NB4 (cell line): ENCODE results near the gene ENOX2.

Source experiments
- DNase-seq: peaks from one replicate; pipeline ENCODE4 v3.0.0; 2010; ENCODE audit warnings: low read depth
- H3K4me3 ChIP-seq: one replicate; pipeline ENCODE4 v1.5.1; 2011; ENCODE audit warnings: mild to moderate bottlenecking, low read depth, low read length, moderate library complexity
- MYC ChIP-seq: IDR thresholded peaks from 2 replicates; pipeline ENCODE4 v1.6.1; 2011; ENCODE audit warnings: low read depth, low read length
- POLR2A ChIP-seq: IDR thresholded peaks from 2 replicates; pipeline ENCODE4 v1.6.1; 2011; ENCODE audit warnings: mild to moderate bottlenecking; ENCODE audit not compliant: insufficient read length; ENCODE audit errors: extremely low read depth
- TF ChIP-seq, protein P1 (sequence below): IDR thresholded peaks from 2 replicates; pipeline ENCODE4 v1.6.1; 2011; ENCODE audit warnings: low read depth, low read length
- TF ChIP-seq, protein P2 (sequence below): IDR thresholded peaks from one replicate; pipeline ENCODE4 v1.5.1; 2012; ENCODE audit warnings: low read depth, low read length

ENOX2 gene

DNA sequence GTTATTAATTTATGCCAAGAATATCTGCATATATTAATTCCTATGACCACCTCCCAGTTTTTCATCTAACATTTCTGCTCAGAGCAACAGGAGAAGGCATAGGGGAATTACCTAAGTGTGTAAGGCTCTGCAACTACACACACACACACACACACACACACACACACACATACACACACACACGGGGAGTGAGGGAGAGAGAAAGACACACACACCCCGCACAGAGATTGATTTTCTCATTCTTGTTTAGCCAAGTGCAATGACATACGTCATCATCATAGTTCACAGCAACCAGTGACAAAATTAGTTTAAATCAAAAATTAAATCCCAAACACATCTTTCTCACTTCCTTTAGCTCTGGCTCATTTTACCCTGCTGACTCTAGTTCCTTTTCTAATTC, 298.1 kb downstream of the ENOX2 start:
- no peak overlapping the region for H3K4me3 ChIP-seq
- no peak for DNase-seq
- TF ChIP-seq, protein P1, sequence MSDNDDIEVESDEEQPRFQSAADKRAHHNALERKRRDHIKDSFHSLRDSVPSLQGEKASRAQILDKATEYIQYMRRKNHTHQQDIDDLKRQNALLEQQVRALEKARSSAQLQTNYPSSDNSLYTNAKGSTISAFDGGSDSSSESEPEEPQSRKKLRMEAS, result no peak
- TF ChIP-seq, protein P2, sequence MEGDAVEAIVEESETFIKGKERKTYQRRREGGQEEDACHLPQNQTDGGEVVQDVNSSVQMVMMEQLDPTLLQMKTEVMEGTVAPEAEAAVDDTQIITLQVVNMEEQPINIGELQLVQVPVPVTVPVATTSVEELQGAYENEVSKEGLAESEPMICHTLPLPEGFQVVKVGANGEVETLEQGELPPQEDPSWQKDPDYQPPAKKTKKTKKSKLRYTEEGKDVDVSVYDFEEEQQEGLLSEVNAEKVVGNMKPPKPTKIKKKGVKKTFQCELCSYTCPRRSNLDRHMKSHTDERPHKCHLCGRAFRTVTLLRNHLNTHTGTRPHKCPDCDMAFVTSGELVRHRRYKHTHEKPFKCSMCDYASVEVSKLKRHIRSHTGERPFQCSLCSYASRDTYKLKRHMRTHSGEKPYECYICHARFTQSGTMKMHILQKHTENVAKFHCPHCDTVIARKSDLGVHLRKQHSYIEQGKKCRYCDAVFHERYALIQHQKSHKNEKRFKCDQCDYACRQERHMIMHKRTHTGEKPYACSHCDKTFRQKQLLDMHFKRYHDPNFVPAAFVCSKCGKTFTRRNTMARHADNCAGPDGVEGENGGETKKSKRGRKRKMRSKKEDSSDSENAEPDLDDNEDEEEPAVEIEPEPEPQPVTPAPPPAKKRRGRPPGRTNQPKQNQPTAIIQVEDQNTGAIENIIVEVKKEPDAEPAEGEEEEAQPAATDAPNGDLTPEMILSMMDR, result no peak
- no peak for TF ChIP-seq POLR2A
- no peak for TF ChIP-seq MYC

DNA sequence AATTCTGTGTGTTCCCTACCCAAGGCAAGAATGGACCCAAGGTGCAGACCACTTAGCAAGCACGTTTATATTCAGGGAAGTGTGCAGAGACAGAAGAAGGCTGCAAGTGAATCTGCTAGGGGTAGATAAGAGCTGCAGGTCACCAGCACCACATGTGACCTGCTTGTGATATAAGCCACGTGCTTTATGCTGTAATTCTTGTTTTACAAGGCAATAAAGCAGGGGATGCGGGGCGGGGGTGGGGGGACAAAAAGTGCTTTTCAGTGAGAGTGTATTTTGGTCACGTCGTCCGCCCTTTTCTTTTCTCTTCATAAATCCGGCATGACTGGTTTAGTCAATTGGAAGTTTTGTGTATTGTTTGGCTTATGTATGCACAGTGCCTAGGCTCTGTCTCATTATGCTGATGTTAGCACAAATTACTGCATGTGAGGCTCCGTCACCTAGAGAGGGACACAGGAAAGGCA, 308.5 kb downstream of the ENOX2 start:
- no peak for DNase-seq
- TF ChIP-seq POLR2A, result no peak
- TF ChIP-seq, protein P1, result peak; percentile 66
- H3K4me3 ChIP-seq, result no peak overlapping the region

DNA sequence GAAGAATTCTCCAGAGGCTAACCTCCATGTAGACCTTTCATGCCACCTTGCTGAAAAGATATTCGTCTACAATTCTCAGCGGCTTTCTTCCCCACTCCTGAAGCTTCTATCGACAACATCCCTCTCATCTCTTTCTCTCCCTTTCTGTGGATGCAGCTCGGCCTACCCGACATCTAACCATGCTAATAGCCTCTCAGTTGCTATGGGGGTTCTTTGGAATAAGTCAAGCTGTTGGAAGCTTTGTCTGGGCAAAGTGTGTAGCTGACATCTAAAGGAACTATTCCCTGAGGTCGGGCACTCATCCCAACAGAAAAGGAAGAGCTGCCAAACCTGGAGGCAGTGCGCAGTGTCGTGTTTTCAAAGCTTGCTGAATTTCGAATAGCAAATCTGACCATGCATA, 309.1 kb downstream of the ENOX2 start:
- no peak for DNase-seq
- TF ChIP-seq, protein P2, result no peak
- TF ChIP-seq POLR2A (no peak), MYC (no peak)
- TF ChIP-seq, protein P1, result no peak
- no peak overlapping the region for H3K4me3 ChIP-seq

DNA sequence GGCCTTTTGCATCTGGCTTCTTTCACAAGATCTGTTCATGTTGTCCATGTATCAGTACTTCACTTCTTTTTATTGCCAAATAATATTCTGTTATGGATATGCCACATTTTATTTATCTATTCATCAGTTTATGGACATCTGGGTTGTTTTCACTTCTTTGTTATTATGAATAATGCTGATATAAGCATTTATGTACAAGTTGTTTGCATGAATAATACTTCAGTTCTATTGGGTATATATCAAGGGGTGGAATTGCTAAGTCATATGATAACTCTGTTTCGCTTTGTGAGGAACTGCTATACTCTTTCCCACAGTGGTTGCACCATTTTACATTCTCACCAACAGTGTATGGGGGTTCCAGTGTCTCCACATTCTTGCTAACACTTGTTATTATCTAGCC, 310.8 kb downstream of the ENOX2 start:
- DNase-seq, result no peak
- H3K4me3 ChIP-seq, result no peak overlapping the region
- TF ChIP-seq MYC, result no peak
- TF ChIP-seq, protein P1, result no peak
- no peak for TF ChIP-seq POLR2A
- TF ChIP-seq, protein P2, result no peak

DNA sequence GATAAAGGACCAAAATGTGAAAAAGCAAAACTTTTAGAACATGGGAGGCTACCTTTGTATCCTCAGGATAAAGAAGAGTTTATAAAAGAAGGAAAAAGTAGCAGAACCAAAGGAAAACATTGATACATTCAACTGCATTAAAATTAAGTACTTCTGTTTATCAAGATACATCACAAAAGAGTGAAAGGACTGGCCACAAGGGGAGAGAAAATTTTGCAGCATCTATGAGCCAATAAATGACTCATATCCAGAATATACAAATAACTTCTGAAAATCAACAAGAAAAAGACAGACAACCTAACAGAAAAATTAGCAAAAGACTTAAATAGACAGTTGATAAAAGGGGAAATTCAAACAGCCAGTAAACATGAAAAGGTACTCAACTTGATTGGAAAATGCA, 324.1 kb downstream of the ENOX2 start:
- no peak for DNase-seq
- H3K4me3 ChIP-seq, result no peak overlapping the region
- TF ChIP-seq MYC (no peak), POLR2A (no peak)
- TF ChIP-seq, protein P2, result no peak
- TF ChIP-seq, protein P1, result no peak

DNA sequence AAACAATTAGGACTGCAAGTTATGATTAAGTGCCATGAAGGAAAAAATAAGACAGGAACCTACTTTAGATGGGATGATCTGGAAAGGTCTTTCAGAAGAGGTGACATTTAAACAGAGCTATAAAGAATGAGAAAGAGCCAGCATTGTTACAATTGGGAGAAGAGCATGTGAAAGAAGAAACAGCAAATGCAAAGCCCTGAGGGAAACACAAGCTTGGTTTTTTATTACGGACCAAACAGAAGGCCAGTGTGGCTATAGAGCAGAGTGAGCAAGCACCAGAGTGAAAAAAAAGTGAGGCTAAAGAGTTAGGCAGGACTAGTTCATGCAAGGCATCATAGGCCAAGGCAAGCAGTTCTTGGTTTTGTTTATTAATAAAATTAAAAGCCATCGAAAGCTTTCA, 325.6 kb downstream of the ENOX2 start:
- H3K4me3 ChIP-seq, result no peak overlapping the region
- DNase-seq, result no peak
- TF ChIP-seq, protein P2, result no peak
- TF ChIP-seq MYC (no peak), POLR2A (no peak)
- TF ChIP-seq, protein P1, result no peak
